DMS114 treated with DMSO at 0.1 percent for 48 hours (cell line): Measurements from ENCODE around the gene ZDHHC20.

ENCODE experiments used
- DNase-seq: peaks from one replicate; lab custom pipeline; 2025; ENCODE audit not compliant: unreplicated experiment; lab: John Stamatoyannopoulos, UW

Gene ZDHHC20

GRCh38 chr13:21328836-21329477 is 130.1 kb downstream of the ZDHHC20 start:
- no peak for DNase-seq

- no peak for DNase-seq
These were observed 130.9 kb downstream of the ZDHHC20 start for GRCh38 chr13:21328201-21328600.

GRCh38 chr13:21326155-21327031 is 132.7 kb downstream of the ZDHHC20 start:
- no peak for DNase-seq

- no peak for DNase-seq
These were observed 134.3 kb downstream of the ZDHHC20 start for GRCh38 chr13:21324803-21325202.

GRCh38 chr13:21322988-21323387 is 136.1 kb downstream of the ZDHHC20 start:
- no peak for DNase-seq
